NCI-H1694 treated with DMSO at 0.1 percent for 48 hours (cell line): ENCODE measurements around the gene CCDC158.
"Not testable (repeated sequence)": the region's sequence is repeated elsewhere in the genome, so short reads cannot be mapped to it uniquely, and the experiment has no call there.

Source experiments
- DNase-seq: peaks from one replicate; lab custom pipeline; 2025; lab: John Stamatoyannopoulos, UW

The CCDC158 gene

DNA sequence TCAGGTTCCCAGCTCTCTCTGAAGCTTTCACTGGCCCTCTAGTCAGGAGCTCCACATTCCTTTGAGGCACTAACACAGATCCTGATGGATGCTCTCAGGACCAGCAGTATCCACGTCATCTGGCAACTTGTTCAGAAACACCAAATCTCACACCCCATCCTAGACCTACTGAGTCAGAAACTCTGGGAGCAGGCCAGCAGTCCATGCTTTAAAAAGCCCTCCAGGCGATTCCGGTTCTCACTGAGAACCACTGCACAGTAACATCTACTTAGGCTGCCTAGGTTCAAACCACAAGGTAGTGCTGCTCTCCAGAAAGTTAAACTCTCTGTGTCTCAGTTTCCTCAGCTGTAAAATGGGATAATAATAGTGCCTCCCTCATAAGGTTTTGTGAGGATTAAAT lies 55.3 kb downstream of the CCDC158 start:
- no peak for DNase-seq

- DNase-seq = no peak
Observed at GRCh38 chr4:76364763-76365162, 56.2 kb downstream of the CCDC158 start.

DNA sequence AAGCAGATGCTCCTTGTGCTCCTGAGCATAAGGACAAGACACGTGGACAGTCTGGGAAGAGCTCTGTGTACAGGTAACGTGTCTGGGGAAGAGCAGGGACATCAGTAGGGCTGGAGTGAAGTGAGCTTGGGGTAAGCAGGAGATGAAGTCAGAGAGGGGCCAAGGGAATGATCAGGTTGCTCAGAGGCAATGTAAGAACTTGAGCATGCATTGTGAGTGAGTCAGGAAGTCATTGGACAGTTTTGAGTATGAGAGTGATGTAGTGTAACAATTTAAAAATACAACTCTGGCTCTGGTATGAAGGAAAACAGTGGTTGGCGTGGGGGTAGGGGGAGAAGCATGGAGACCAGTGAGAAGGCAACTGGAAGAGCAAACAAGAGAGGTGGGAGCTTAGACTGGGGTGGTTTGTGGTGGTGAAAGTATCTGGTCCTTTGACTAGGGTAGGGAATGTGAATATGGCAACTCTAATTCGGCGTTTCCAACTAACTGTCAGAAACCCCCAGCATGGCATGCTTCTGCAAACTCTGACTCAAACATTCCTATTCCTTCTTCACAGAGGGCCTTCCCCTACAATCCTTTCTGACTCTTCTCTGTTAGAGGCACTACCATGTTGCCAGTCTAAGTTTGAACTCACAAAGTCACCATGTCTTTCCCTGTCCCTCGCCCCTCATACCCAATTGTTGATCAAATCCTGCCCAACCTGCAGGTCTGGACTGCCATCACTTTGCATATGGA lies 57.2 kb downstream of the CCDC158 start:
- no peak for DNase-seq

DNA sequence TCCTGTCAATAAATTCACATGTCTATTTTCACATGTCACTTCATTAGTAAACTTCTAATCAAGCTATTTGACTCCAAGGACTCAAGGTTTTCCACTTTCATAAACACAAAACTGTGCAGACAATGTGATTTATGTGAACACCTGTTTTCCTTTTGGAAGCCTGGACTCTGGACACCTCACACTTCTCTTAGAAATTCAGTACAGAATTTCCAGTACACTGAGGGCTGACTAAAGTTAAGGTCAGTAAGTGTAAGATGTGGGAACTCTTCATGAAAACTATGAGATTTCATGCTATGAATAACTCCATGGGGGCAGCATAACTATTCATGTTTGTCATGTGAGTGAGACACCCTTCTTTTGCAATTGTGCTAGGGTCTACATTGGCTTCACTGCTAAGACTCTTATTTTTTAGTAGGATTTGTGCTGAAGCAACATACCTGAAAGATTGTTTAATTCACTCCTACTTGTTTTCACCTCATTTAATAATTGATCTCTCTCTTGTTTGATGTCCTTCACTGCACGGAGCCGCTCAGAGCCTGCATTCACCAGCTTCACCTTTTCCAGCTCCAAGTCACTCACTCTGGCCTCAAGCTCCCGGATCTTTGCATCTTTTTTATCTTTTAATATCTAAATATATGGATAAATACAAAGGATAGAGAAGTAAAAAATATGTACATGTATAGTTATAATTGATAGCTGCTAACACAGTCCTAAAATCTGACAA lies 59.1 kb downstream of the CCDC158 start:
- DNase-seq = no peak

GRCh38 chr4:76359881-76360466 lies 61.0 kb downstream of the CCDC158 start:
- DNase-seq = not testable (repeated sequence)

DNA sequence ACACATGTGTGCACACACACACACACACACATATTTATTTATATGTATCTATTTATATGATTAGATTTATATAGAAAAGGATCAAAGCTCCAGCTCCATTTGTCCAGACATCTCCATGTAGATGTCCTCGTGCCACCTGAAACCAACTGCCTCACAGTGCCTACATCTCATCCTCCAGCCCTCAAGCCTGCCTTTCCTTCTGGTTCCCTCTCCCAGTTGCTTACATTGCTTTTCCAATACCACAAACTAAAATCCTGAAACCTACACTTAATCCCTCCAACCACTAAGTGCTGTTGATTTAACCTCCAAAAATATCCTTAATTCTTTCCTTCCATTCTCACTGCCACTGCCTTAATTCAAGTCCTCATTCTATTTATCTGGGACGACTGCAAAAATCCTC lies 63.0 kb downstream of the CCDC158 start:
- no peak for DNase-seq

- no peak for DNase-seq
Observed at GRCh38 chr4:76354517-76355473, 66.1 kb downstream of the CCDC158 start.

GRCh38 chr4:76342803-76343202 lies 78.1 kb downstream of the CCDC158 start:
- no peak for DNase-seq

DNA sequence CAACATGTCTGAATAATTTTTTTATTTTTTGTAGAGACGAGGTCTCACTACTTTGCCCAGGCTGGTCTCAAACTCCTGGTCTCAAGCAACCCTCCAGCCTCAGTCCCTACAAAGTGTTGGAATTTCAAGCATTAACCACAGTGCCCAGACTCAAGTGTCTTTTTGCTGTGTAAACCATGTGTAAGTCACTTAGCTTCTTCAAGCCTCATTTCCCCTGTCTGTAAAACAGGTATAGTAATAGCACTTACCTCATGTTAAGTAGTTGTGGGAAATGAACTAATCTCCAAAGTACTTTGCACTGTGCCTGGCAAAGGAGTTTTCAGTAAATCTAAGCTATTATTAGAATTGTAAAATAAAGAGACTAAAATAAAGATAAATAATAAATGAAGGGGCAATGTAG lies 78.8 kb downstream of the CCDC158 start:
- DNase-seq = no peak

DNA sequence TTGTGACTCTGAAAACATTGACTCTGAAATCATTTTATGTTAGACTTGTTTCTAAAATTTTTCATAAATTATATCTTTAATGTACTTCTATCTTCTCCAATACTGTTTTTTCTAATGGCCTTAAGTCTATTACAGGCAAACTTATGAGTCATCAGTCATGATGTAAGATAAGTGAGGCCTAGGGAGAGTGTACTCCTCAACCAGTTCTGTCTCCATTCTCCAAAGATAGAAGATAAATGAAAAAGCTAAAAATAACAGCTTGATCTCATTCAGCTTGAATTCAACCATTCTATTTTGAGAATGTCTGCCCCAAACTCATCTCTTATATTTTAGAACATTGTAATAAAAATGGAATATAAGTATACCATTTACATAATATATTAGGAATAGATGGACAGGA lies 79.9 kb downstream of the CCDC158 start:
- DNase-seq = no peak

GRCh38 chr4:76339364-76339763 lies 81.6 kb downstream of the CCDC158 start:
- no peak for DNase-seq

DNA sequence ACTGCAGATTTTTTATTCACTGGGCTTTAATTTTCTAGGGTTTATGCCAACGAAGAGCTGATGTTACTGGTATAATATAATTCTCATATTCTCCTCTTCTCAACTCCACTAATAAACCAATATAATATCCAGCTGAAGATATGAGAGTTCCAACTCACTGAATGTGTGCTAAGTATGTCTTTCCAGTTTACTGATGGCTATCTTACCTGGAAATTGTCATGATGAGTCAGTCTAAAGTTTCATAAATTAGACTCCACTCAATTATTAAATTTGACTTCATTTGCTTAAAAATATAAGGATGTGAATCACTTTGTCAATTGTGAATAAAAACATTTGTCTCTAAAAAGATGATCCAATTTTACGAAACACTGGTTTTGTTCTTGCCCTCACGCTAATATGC lies 86.1 kb downstream of the CCDC158 start:
- no peak for DNase-seq

- no peak for DNase-seq
Observed at GRCh38 chr4:76326515-76326914, 94.4 kb downstream of the CCDC158 start.

DNA sequence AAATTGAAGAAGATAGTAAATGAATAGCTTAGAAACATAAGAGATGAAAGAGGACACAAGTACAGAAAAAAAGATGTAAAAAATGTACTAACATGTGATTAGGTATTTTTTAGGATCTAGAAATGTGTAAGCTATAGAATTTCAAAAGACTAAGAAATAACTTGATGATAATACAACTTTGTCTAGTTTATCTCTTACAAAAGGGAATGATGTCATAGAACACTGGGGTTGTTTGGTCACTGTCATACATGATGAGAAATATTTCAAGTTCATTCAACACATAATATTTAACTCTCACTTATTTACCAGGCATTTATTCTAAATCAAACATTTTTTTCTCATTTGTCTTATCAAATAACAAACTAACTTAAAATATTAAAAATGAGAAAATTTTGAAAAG lies 95.9 kb downstream of the CCDC158 start:
- no peak for DNase-seq

- no peak for DNase-seq
Observed at GRCh38 chr4:76322236-76322635, 98.7 kb downstream of the CCDC158 start.

- no peak for DNase-seq
Observed at GRCh38 chr4:76316131-76316530, 104.8 kb downstream of the CCDC158 start.

- no peak for DNase-seq
Observed at GRCh38 chr4:76315267-76315918, 105.5 kb downstream of the CCDC158 start.

GRCh38 chr4:76313547-76313946 lies 107.4 kb downstream of the CCDC158 start:
- no peak for DNase-seq

DNA sequence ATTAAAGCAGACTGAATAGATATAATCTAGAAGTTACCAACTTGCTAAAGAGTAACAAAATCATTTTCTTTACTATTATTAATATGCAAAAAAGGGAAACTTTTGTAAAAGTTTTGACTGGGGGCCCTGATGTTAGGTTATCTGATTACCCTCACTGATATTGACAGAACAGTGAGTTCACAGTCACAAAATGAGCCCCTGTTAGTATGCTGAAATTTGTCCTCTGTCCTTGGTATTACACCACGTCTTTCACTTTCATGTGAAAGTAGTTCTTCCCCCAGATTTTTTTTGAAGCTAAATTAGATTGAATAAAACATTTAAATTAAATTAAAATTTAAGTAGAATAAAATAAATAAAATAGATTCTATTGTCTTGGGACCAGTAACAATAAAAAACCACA lies 108.5 kb downstream of the CCDC158 start:
- DNase-seq = no peak

- no peak for DNase-seq
Observed at GRCh38 chr4:76311896-76312331, 109.0 kb downstream of the CCDC158 start.

DNA sequence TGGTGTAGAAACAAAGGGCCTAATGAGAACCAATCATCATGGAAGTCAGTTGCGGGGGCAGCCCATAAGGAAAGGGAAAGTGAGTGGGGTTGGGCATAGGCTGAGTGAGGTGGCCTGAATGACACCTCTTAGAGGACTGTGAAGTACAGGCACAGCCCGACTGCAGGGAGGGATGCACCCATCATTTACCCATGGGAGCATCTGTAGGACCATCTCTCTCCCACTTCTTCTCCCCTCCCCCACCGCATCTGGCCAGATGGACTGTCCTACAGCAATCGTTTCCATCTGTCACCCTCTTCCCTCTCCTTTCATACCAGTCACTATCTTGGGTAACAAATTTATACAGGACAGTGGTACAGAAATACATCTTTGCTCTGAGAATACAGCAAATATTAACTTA lies 110.3 kb downstream of the CCDC158 start:
- no peak for DNase-seq
